Caco-2 (cell line): ENCODE measurements around the gene UNC45A. TPM values are rescaled to one million over a fixed set of nuclear protein-coding genes. Genes with fewer than 3 reads are reported as not detected.

ENCODE experiments used
- BruUV-seq: library from RNA; stranded (reverse); fragments of 400-500 nt; replicated peaks from 2 replicates; lab custom pipeline; 2021; lab: Mats Ljungman, UMichigan
- CTCF ChIA-PET: fragments of 300-600 bp; sonication (Branson Sonifier 250); formaldehyde crosslinking; loops from one replicate; lab custom pipeline; 2022; ENCODE audit warnings: antibody characterized with exemption; lab: Charles Lee
- POLR2A ChIA-PET: fragments of 300-600 bp; sonication (Branson Sonifier 250); formaldehyde crosslinking; loops from one replicate; lab custom pipeline; 2022; ENCODE audit warnings: antibody characterized with exemption; lab: Charles Lee
- DNase-seq, 2 experiments: peaks; one replicate each; pipeline versions ENCODE4 v3.0.0 to v3.0.0-alpha.2; 2020 to 2022
- H3K27me3 ChIP-seq: replicated peaks from 2 replicates; pipeline ENCODE4 v1.6.0; 2011; ENCODE audit warnings: low read length; ENCODE audit not compliant: control insufficient read depth, insufficient read depth
- H3K36me3 ChIP-seq: 2 replicates; pipeline ENCODE4 v1.5.1; 2011; ENCODE audit warnings: low read length; ENCODE audit not compliant: control insufficient read depth, insufficient read depth
- H3K4me1 ChIP-seq: fragments of 250-450 bp; sonication (Bioruptor Pico); 2 replicates; pipeline ENCODE4 v1.5.1; 2020; ENCODE audit warnings: mild to moderate bottlenecking
- H3K4me3 ChIP-seq: 2 replicates; pipeline ENCODE4 v1.5.1; 2011; ENCODE audit warnings: low read depth, mild to moderate bottlenecking, control low read depth, low read length
- H3K9me3 ChIP-seq: fragments of 250-450 bp; sonication (Bioruptor Pico); 2 replicates; pipeline ENCODE4 v1.5.1; 2020; ENCODE audit warnings: mild to moderate bottlenecking, moderate library complexity
- H3K27ac Mint-ChIP-seq: one replicate; pipeline ENCODE4 v1.8.0; 2022; ENCODE audit warnings: mixed read lengths; ENCODE audit not compliant: unreplicated experiment
- H3K27me3 Mint-ChIP-seq: one replicate; pipeline ENCODE4 v1.8.0; 2022; ENCODE audit warnings: mixed read lengths; ENCODE audit not compliant: insufficient read depth, unreplicated experiment
- H3K36me3 Mint-ChIP-seq: one replicate; pipeline ENCODE4 v1.8.0; 2022; ENCODE audit warnings: mild to moderate bottlenecking, mixed read lengths; ENCODE audit not compliant: insufficient read depth, unreplicated experiment
- H3K4me1 Mint-ChIP-seq: one replicate; pipeline ENCODE4 v1.8.0; 2022; ENCODE audit warnings: low read depth, mixed read lengths; ENCODE audit not compliant: unreplicated experiment
- H3K4me3 Mint-ChIP-seq: one replicate; pipeline ENCODE4 v1.8.0; 2022; ENCODE audit warnings: mild to moderate bottlenecking, moderate library complexity, mixed read lengths; ENCODE audit not compliant: unreplicated experiment
- H3K9me3 Mint-ChIP-seq: one replicate; pipeline ENCODE4 v1.8.0; 2022; ENCODE audit warnings: mixed read lengths; ENCODE audit not compliant: unreplicated experiment
- CTCF ChIP-seq, 2 experiments: fragments of 200-600 bp in 1 of 2; IDR thresholded peaks; 1 replicate in 1 of 2; 2 replicates in 1 of 2; pipeline versions ENCODE4 v1.5.1 to v1.8.0; 2011 to 2022; ENCODE audit warnings: antibody characterized with exemption in 1 of 2, control low read depth in 1 of 2, inconsistent platforms in 1 of 2, low read depth in 1 of 2, low read length in 1 of 2, mild to moderate bottlenecking in 1 of 2, moderate library complexity in 1 of 2; ENCODE audit not compliant: insufficient read depth in 1 of 2, severe bottlenecking in 1 of 2, unreplicated experiment in 1 of 2
- intact Hi-C: fragments of 100-400 bp; cut with micrococcal nuclease; formaldehyde crosslinking; loops from one replicate; pipeline ENCODE4 v1.10.0; 2022; ENCODE audit not compliant: unreplicated experiment
- total RNA-seq: library from RNA; stranded (reverse); gene quantifications from 2 replicates; pipeline ENCODE4 v1.2.3, GENCODE V29; 2022

Gene UNC45A
- total RNA-seq, 1 experiment from 2014 or later, result 62.6 TPM

- TF ChIP-seq CTCF (IDR thresholded peaks at IDR 0.05; ENCODE audit: insufficient read depth in 1 of 2, low read depth in 1 of 2, low read length in 1 of 2, severe bottlenecking in 1 of 2, unreplicated experiment in 1 of 2), result no peak
- Mint-ChIP-seq H3K27me3 (no peaks in the 10 kb centered on the region), H3K36me3 (peaks cover 10% of the 10 kb centered on the region), H3K27ac (no peak overlapping the region), H3K4me1 (no peaks in the 10 kb centered on the region), H3K4me3 (no peak overlapping the region), H3K9me3 (no peaks in the 10 kb centered on the region)
- ChIA-PET POLR2A (no interaction called here), CTCF (interaction anchor here (1.1 kb wide), 1 partner anchor 11 kb away, joined by 3 read pairs; no protein-coding TSS in a partner anchor)
- no TSS peak for BruUV-seq
- Histone ChIP-seq H3K9me3 (no peaks in the 10 kb centered on the region), H3K4me1 (no peaks in the 10 kb centered on the region), H3K36me3 (no peaks in the 10 kb centered on the region; the same call in 1 of the 2 replicates), H3K27me3 (no peaks in the 10 kb centered on the region), H3K4me3 (no peak overlapping the region)
- intact Hi-C loops, result no loop called here
- DNase-seq, result no peak
These were observed 24.4 kb upstream of the UNC45A start for GRCh38 chr15:90910441-90911301.

GRCh38 chr15:90911302-90911623, 23.8 kb upstream of the UNC45A start:
- no peak for DNase-seq
- Histone ChIP-seq H3K27me3 (no peaks in the 10 kb centered on the region), H3K9me3 (no peaks in the 10 kb centered on the region), H3K36me3 (no peaks in the 10 kb centered on the region; the same call in 1 of the 2 replicates), H3K4me1 (no peaks in the 10 kb centered on the region), H3K4me3 (no peak overlapping the region)
- TF ChIP-seq CTCF (IDR thresholded peaks at IDR 0.05; ENCODE audit: insufficient read depth in 1 of 2, low read depth in 1 of 2, low read length in 1 of 2, severe bottlenecking in 1 of 2, unreplicated experiment in 1 of 2), result no peak
- intact Hi-C loops, result no loop called here
- ChIA-PET POLR2A (no interaction called here), CTCF (no interaction called here)
- Mint-ChIP-seq H3K9me3 (no peaks in the 10 kb centered on the region), H3K36me3 (peaks cover 6% of the 10 kb centered on the region), H3K4me3 (no peak overlapping the region), H3K27ac (no peak overlapping the region), H3K27me3 (no peaks in the 10 kb centered on the region), H3K4me1 (no peaks in the 10 kb centered on the region)
- no TSS peak for BruUV-seq

- no peaks in the 10 kb centered on the region for H3K4me1 ChIP-seq
- H3K36me3 ChIP-seq, result no peaks in the 10 kb centered on the region; the same call in 1 of the 2 replicates
- H3K36me3 Mint-ChIP-seq, result peaks cover 15% of the 10 kb centered on the region
- no peak overlapping the region for H3K27ac Mint-ChIP-seq
- no peak for TF ChIP-seq CTCF (IDR thresholded peaks at IDR 0.05; ENCODE audit: insufficient read depth in 1 of 2, low read depth in 1 of 2, low read length in 1 of 2, severe bottlenecking in 1 of 2, unreplicated experiment in 1 of 2)
- no peaks in the 10 kb centered on the region for H3K27me3 Mint-ChIP-seq
- no TSS peak for BruUV-seq
- H3K9me3 ChIP-seq, result no peaks in the 10 kb centered on the region
- H3K4me3 ChIP-seq, result no peak overlapping the region
- ChIA-PET CTCF (no interaction called here), POLR2A (no interaction called here)
- intact Hi-C loops, result no loop called here
- no peak for DNase-seq
- no peaks in the 10 kb centered on the region for H3K9me3 Mint-ChIP-seq
- H3K27me3 ChIP-seq, result no peaks in the 10 kb centered on the region
- H3K4me3 Mint-ChIP-seq, result no peak overlapping the region
- no peaks in the 10 kb centered on the region for H3K4me1 Mint-ChIP-seq
These were observed 22.9 kb upstream of the UNC45A start for GRCh38 chr15:90911906-90912769.
